Fibroblast of lung (primary cell): ENCODE results near the gene CCDC18.

Source experiments
- CTCF ChIP-seq, 2 donors: IDR thresholded peaks in 1 of 2; conservative IDR thresholded peaks in 1 of 2; 1 replicate in 1 of 2; 2 replicates in 1 of 2; pipeline ENCODE4 v1.5.1; 2011 to 2012; ENCODE audit warnings: low read length in 2 of 2, control low read depth in 1 of 2, inconsistent platforms in 1 of 2, low read depth in 1 of 2, mild to moderate bottlenecking in 1 of 2
- EZH2 ChIP-seq: IDR thresholded peaks from 2 replicates; pipeline ENCODE4 v1.5.1; 2012; ENCODE audit warnings: low read length, control low read depth, mild to moderate bottlenecking; ENCODE audit errors: missing control alignments

- no peak for TF ChIP-seq CTCF (conservative IDR thresholded peaks at IDR 0.05 in 1 of 2, IDR thresholded peaks at IDR 0.05 in 1 of 2; ENCODE audit: low read depth in 1 of 2, low read length in 2 of 2)
- no peak for TF ChIP-seq EZH2
Measured at GRCh38 chr1:93301131-93301530, 120.6 kb downstream of the CCDC18 start.
